NB4 (cell line): ENCODE results near the gene HSPB7.

Experiments
- MYC ChIP-seq: IDR thresholded peaks from 2 replicates; pipeline ENCODE4 v1.6.1; 2011; ENCODE audit warnings: low read depth, low read length
- POLR2A ChIP-seq: IDR thresholded peaks from 2 replicates; pipeline ENCODE4 v1.6.1; 2011; ENCODE audit warnings: mild to moderate bottlenecking; ENCODE audit not compliant: insufficient read length; ENCODE audit errors: extremely low read depth
- TF ChIP-seq, protein P1 (sequence below): IDR thresholded peaks from one replicate; pipeline ENCODE4 v1.5.1; 2012; ENCODE audit warnings: low read depth, low read length

DNA sequence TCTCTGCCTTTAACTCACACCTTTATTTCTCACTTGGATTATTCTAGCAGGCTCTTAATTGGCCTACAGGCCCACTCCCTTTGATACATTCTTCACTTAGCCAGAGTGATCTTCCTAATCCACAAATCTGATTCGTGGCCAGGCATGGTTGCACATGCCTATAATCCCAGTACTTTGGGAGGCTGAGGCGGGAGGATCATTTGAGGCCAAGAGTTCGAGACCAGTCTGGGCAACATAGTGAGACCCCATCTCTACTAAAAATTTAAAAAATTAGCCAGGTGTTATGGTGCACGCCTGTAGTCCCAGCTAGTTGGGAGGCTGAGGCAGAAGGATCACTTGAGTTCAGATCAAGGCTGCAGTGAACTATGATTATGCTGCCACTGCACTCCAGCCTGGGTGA, 44.1 kb downstream of the HSPB7 start:
- TF ChIP-seq, protein P1, sequence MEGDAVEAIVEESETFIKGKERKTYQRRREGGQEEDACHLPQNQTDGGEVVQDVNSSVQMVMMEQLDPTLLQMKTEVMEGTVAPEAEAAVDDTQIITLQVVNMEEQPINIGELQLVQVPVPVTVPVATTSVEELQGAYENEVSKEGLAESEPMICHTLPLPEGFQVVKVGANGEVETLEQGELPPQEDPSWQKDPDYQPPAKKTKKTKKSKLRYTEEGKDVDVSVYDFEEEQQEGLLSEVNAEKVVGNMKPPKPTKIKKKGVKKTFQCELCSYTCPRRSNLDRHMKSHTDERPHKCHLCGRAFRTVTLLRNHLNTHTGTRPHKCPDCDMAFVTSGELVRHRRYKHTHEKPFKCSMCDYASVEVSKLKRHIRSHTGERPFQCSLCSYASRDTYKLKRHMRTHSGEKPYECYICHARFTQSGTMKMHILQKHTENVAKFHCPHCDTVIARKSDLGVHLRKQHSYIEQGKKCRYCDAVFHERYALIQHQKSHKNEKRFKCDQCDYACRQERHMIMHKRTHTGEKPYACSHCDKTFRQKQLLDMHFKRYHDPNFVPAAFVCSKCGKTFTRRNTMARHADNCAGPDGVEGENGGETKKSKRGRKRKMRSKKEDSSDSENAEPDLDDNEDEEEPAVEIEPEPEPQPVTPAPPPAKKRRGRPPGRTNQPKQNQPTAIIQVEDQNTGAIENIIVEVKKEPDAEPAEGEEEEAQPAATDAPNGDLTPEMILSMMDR = no peak
- TF ChIP-seq POLR2A (no peak), MYC (no peak)
